GM12872 (cell line): ENCODE data around the gene MARK4.

Experiments used
- TF ChIP-seq, protein P1 (sequence below): IDR thresholded peaks from 3 replicates; pipeline ENCODE4 v1.5.1; 2011; ENCODE audit warnings: low read depth, mild to moderate bottlenecking, low read length, moderate library complexity; ENCODE audit not compliant: insufficient read depth

The MARK4 gene

GRCh38 chr19:45311621-45312020 is 60.5 kb downstream of the MARK4 start:
- TF ChIP-seq, protein P1, sequence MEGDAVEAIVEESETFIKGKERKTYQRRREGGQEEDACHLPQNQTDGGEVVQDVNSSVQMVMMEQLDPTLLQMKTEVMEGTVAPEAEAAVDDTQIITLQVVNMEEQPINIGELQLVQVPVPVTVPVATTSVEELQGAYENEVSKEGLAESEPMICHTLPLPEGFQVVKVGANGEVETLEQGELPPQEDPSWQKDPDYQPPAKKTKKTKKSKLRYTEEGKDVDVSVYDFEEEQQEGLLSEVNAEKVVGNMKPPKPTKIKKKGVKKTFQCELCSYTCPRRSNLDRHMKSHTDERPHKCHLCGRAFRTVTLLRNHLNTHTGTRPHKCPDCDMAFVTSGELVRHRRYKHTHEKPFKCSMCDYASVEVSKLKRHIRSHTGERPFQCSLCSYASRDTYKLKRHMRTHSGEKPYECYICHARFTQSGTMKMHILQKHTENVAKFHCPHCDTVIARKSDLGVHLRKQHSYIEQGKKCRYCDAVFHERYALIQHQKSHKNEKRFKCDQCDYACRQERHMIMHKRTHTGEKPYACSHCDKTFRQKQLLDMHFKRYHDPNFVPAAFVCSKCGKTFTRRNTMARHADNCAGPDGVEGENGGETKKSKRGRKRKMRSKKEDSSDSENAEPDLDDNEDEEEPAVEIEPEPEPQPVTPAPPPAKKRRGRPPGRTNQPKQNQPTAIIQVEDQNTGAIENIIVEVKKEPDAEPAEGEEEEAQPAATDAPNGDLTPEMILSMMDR: no peak

DNA sequence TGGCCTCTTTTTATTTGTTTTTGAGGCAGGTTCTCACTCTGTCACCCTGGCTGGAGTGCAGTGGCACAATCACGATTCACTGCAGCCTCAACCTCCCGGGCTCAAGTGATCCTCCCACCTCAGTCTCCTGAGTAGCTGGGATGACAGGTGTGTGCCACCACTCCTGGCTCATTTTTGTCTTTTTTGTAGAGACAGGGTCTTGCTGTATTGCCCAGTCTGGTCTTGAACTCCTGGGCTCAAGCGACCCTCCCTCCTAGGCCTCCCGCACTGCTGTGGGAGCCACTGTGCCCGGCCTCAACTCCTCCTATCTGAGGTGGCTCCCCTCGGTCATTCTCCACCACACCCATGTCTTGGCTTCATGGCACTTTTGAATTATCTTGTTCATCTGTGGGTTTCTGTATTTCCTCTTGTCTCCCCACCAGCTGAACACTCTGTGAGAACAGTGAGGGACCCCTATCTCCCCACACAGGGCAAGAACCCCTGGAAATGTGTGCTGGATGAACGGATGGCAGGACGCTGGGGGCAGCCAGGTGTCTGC is 63.7 kb downstream of the MARK4 start:
- TF ChIP-seq, protein P1: no peak

GRCh38 chr19:45315304-45315703 is 64.2 kb downstream of the MARK4 start:
- TF ChIP-seq, protein P1: no peak

DNA sequence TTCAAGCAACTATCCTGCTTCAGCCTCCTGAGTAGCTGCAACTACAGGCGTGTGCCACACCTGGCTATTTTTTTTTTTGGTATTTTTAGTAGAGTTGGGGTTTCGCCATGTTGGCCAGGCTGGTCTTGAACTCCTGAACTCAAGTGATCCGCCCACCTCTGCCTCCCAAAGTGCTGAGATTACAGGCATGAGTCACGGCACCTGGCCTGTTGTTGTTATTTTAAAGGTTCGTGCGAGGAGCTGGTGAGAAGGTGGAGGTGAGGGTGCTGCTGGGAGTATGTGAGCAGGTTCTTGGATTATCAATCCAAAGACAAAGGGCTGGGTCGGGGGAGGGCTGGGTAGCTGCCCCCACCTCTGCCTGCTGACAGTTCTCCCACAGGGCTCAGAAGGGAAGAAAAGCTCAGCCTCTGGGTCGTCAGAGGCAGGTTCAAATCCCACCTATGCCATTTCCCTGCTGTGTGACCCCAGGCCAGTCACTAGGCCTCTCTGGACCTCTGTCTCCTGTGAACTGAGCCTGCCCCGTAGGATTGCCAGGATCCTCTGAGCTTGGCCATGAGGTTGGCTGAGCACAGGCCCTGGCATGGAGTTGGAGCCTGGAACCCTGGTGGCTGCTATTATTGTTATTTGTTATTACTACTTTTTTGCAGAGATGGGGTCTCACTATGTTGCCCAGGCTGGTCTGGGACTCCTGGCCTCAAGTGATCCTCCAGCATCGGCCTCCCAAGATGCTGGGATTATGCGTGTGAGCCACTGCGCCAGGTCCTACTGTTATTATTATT is 70.1 kb downstream of the MARK4 start:
- TF ChIP-seq, protein P1: no peak

DNA sequence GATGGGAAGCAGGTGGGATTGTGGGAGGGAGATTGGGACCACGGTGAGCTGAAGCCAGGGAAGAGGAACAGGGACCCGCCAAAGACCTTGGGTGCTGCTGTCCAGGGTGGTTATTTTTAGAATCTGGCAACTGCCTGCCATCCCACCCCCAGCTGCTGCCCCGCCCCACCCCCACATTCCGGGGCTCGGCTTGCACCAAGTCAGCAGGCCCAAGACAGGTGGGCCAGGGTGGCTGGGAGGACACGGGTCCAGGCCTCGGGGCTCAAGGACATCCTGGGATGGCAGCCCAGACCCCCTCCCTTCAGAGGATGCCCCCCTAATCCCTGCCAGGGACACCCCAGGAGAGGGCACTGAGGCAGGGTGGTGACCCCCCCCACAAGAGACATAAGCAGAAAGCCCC is 70.8 kb downstream of the MARK4 start:
- TF ChIP-seq, protein P1: no peak

- TF ChIP-seq, protein P1: no peak
Measured at GRCh38 chr19:45322311-45322710, 71.2 kb downstream of the MARK4 start.

DNA sequence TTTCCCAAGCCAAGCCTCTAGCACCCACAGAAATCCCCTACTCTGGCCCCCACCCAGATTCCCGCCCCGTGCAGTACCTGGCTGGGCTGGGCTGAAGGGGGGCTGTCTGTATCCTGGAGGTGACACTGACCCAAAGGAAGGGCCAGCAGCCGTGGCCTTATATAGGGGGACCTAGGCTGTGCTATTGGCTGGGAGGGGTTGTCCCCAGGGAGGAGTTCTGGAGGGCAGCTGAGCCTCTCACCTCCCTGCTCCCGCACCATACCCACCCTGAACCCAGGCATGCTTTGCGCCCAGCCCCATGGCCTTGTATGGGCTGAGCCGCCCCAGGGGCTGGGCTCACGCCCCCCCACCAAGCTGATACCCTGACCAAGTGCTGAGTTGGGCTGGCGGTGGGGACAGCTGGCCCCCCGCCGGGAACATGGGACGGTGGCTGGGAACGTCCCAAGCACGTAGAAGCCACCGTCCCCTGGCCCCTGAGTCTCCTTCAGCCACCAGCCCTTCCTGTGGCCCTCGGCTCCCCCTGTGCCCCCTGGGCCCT is 71.7 kb downstream of the MARK4 start, which contains the start of gene CKM:
TSS of gene CKM (minus strand) at position 132 of the 538 bp plus-strand sequence. CDS start 3,162 bp downstream, outside the sequence.
- TF ChIP-seq, protein P1: no peak
